SK-N-DZ (cell line): ENCODE results near the gene MGLL.
"Not testable (repeated sequence)": the region's sequence is repeated elsewhere in the genome, so short reads cannot be mapped to it uniquely, and the experiment has no call there.

Source experiments
- DNase-seq: peaks from one replicate; pipeline ENCODE4 v3.0.0-alpha.2; 2015; ENCODE audit warnings: low spot score

Gene MGLL

GRCh38 chr3:127709320-127710060 lies 112.8 kb downstream of the MGLL start:
- DNase-seq, result no peak

GRCh38 chr3:127708837-127709236 lies 113.5 kb downstream of the MGLL start:
- DNase-seq, result no peak

GRCh38 chr3:127707851-127708411 lies 114.4 kb downstream of the MGLL start:
- no peak for DNase-seq

GRCh38 chr3:127706785-127707351 lies 115.4 kb downstream of the MGLL start:
- no peak for DNase-seq

GRCh38 chr3:127706312-127706711 lies 116.0 kb downstream of the MGLL start:
- DNase-seq, result no peak

GRCh38 chr3:127704840-127705239 lies 117.5 kb downstream of the MGLL start:
- DNase-seq, result not testable (repeated sequence)

- DNase-seq, result no peak
Measured at GRCh38 chr3:127702151-127702578, 120.2 kb downstream of the MGLL start.

GRCh38 chr3:127701280-127701911 lies 120.9 kb downstream of the MGLL start:
- no peak for DNase-seq

- DNase-seq, result no peak
Measured at GRCh38 chr3:127700406-127700805, 121.9 kb downstream of the MGLL start.

GRCh38 chr3:127699416-127700300 lies 122.7 kb downstream of the MGLL start:
- no peak for DNase-seq

GRCh38 chr3:127698691-127699415 lies 123.5 kb downstream of the MGLL start:
- DNase-seq, result no peak

- DNase-seq, result no peak
Measured at GRCh38 chr3:127698286-127698685, 124.0 kb downstream of the MGLL start.

GRCh38 chr3:127697551-127698240 lies 124.6 kb downstream of the MGLL start:
- peak; percentile 84 for DNase-seq

GRCh38 chr3:127694467-127695215 lies 127.7 kb downstream of the MGLL start:
- DNase-seq, result no peak

GRCh38 chr3:127693336-127693843 lies 128.9 kb downstream of the MGLL start:
- DNase-seq, result no peak

GRCh38 chr3:127692501-127693335 lies 129.6 kb downstream of the MGLL start:
- no peak for DNase-seq

GRCh38 chr3:127691974-127692373 lies 130.3 kb downstream of the MGLL start:
- DNase-seq, result no peak

GRCh38 chr3:127691489-127691888 lies 130.8 kb downstream of the MGLL start:
- DNase-seq, result no peak
